ENCODE data around the gene TANK. TPM values are rescaled to one million over a fixed set of nuclear protein-coding genes. Genes with fewer than 3 reads are reported as not detected.

The TANK gene
- total RNA-seq, 1 experiment from 2014 or later: 24.5 TPM

GRCh38 chr2:161177969-161178368, 17.7 kb downstream of the TANK start:
- Mint-ChIP-seq H3K9me3 (peaks cover 20% of the 10 kb centered on the region), H3K36me3 (peaks cover 52% of the 10 kb centered on the region), H3K27me3 (ENCODE audit: low read depth) (no peaks in the 10 kb centered on the region), H3K27ac (no peak overlapping the region), H3K4me1 (peaks cover 25% of the 10 kb centered on the region), H3K4me3 (no peak overlapping the region)
- CTCF ChIA-PET: no interaction called here
- no peak for ATAC-seq
- no peak for TF ChIP-seq ZBTB21 (CRISPR knock-in tag; IDR thresholded peaks at IDR 0.05; ENCODE audit: borderline replicate concordance)
- POLR2A ChIA-PET: no interaction called here
- no peak for DNase-seq (ENCODE audit: low spot score)

DNA sequence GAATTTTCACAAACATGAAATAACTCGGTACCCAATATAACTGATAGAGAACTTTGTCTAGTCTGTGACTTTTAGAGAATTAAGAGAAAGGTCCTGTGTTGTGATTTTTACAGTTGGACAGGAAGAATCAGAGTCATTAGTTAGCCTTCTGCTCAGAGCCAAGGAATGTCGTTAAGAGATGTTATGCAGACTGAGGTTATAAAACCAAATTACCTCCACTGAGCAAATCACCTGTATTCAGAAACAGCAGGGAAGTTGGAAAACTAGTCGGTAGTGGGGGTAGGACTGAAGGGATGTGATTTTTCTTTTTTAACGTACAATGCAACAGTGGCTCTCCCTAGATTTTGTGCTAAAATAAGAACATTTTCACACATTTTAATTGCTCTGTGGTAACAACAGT, 18.5 kb downstream of the TANK start:
- no peak for TF ChIP-seq STAT6 (CRISPR knock-in tag; conservative IDR thresholded peaks at IDR 0.05; ENCODE audit: low read depth)
- TF ChIP-seq JAZF1 (CRISPR knock-in tag; IDR thresholded peaks at IDR 0.05): no peak
- no peak for TF ChIP-seq ZNF396 (CRISPR knock-in tag; IDR thresholded peaks at IDR 0.05; ENCODE audit: borderline replicate concordance)
- TF ChIP-seq NFYB (CRISPR knock-in tag; conservative IDR thresholded peaks at IDR 0.05; ENCODE audit: low read depth): no peak
- TF ChIP-seq ATF1 (CRISPR knock-in tag; IDR thresholded peaks at IDR 0.05): no peak
- TF ChIP-seq, protein P1, sequence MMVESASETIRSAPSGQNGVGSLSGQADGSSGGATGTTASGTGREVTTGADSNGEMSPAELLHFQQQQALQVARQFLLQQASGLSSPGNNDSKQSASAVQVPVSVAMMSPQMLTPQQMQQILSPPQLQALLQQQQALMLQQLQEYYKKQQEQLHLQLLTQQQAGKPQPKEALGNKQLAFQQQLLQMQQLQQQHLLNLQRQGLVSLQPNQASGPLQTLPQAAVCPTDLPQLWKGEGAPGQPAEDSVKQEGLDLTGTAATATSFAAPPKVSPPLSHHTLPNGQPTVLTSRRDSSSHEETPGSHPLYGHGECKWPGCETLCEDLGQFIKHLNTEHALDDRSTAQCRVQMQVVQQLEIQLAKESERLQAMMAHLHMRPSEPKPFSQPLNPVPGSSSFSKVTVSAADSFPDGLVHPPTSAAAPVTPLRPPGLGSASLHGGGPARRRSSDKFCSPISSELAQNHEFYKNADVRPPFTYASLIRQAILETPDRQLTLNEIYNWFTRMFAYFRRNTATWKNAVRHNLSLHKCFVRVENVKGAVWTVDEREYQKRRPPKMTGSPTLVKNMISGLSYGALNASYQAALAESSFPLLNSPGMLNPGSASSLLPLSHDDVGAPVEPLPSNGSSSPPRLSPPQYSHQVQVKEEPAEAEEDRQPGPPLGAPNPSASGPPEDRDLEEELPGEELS (CRISPR knock-in tag; IDR thresholded peaks at IDR 0.05): no peak
- no peak for TF ChIP-seq TEAD4 (CRISPR knock-in tag; IDR thresholded peaks at IDR 0.05)
- TF ChIP-seq EMX1 (CRISPR knock-in tag; IDR thresholded peaks at IDR 0.05): no peak
- TF ChIP-seq, protein P2, sequence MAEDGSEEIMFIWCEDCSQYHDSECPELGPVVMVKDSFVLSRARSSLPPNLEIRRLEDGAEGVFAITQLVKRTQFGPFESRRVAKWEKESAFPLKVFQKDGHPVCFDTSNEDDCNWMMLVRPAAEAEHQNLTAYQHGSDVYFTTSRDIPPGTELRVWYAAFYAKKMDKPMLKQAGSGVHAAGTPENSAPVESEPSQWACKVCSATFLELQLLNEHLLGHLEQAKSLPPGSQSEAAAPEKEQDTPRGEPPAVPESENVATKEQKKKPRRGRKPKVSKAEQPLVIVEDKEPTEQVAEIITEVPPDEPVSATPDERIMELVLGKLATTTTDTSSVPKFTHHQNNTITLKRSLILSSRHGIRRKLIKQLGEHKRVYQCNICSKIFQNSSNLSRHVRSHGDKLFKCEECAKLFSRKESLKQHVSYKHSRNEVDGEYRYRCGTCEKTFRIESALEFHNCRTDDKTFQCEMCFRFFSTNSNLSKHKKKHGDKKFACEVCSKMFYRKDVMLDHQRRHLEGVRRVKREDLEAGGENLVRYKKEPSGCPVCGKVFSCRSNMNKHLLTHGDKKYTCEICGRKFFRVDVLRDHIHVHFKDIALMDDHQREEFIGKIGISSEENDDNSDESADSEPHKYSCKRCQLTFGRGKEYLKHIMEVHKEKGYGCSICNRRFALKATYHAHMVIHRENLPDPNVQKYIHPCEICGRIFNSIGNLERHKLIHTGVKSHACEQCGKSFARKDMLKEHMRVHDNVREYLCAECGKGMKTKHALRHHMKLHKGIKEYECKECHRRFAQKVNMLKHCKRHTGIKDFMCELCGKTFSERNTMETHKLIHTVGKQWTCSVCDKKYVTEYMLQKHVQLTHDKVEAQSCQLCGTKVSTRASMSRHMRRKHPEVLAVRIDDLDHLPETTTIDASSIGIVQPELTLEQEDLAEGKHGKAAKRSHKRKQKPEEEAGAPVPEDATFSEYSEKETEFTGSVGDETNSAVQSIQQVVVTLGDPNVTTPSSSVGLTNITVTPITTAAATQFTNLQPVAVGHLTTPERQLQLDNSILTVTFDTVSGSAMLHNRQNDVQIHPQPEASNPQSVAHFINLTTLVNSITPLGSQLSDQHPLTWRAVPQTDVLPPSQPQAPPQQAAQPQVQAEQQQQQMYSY (CRISPR knock-in tag; IDR thresholded peaks at IDR 0.05): no peak
- Mint-ChIP-seq H3K4me1 (peaks cover 20% of the 10 kb centered on the region), H3K36me3 (peaks cover 53% of the 10 kb centered on the region), H3K27me3 (ENCODE audit: low read depth) (no peaks in the 10 kb centered on the region), H3K4me3 (no peak overlapping the region), H3K27ac (peak overlapping the region; percentile 8; the same call in 1 of the 2 replicates), H3K9me3 (peaks cover 20% of the 10 kb centered on the region)
- DNase-seq (ENCODE audit: low spot score): no peak
- ChIA-PET POLR2A (no interaction called here), CTCF (no interaction called here)
- ATAC-seq: peak; percentile 52

- Mint-ChIP-seq H3K27ac (no peak overlapping the region), H3K4me3 (no peak overlapping the region), H3K9me3 (0 out of 2 replicates have a peak, but pooled peaks cover 3% of the 10 kb centered on the region), H3K27me3 (ENCODE audit: low read depth) (no peaks in the 10 kb centered on the region), H3K4me1 (peaks cover 42% of the 10 kb centered on the region), H3K36me3 (peaks cover 20% of the 10 kb centered on the region)
- POLR2A ChIA-PET: no interaction called here
- DNase-seq (ENCODE audit: low spot score): no peak
- CTCF ChIA-PET: no interaction called here
- peak; percentile 77 for ATAC-seq
- no peak for TF ChIP-seq ZNF263 (CRISPR knock-in tag; IDR thresholded peaks at IDR 0.05; ENCODE audit: low read depth)
- TF ChIP-seq ZNF396 (CRISPR knock-in tag; IDR thresholded peaks at IDR 0.05; ENCODE audit: borderline replicate concordance): no peak
- TF ChIP-seq TEAD4 (CRISPR knock-in tag; IDR thresholded peaks at IDR 0.05): no peak
- TF ChIP-seq, protein P3, sequence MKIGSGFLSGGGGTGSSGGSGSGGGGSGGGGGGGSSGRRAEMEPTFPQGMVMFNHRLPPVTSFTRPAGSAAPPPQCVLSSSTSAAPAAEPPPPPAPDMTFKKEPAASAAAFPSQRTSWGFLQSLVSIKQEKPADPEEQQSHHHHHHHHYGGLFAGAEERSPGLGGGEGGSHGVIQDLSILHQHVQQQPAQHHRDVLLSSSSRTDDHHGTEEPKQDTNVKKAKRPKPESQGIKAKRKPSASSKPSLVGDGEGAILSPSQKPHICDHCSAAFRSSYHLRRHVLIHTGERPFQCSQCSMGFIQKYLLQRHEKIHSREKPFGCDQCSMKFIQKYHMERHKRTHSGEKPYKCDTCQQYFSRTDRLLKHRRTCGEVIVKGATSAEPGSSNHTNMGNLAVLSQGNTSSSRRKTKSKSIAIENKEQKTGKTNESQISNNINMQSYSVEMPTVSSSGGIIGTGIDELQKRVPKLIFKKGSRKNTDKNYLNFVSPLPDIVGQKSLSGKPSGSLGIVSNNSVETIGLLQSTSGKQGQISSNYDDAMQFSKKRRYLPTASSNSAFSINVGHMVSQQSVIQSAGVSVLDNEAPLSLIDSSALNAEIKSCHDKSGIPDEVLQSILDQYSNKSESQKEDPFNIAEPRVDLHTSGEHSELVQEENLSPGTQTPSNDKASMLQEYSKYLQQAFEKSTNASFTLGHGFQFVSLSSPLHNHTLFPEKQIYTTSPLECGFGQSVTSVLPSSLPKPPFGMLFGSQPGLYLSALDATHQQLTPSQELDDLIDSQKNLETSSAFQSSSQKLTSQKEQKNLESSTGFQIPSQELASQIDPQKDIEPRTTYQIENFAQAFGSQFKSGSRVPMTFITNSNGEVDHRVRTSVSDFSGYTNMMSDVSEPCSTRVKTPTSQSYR (CRISPR knock-in tag; IDR thresholded peaks at IDR 0.05): no peak
- TF ChIP-seq, protein P2 (CRISPR knock-in tag; IDR thresholded peaks at IDR 0.05): no peak
- no peak for TF ChIP-seq ETV6 (CRISPR knock-in tag; IDR thresholded peaks at IDR 0.05)
- no peak for TF ChIP-seq TP53 (CRISPR knock-in tag; IDR thresholded peaks at IDR 0.05)
- no peak for TF ChIP-seq FOXP1 (CRISPR knock-in tag; IDR thresholded peaks at IDR 0.05; ENCODE audit: borderline replicate concordance)
- no peak for TF ChIP-seq MAX (CRISPR knock-in tag; IDR thresholded peaks at IDR 0.05)
Measured at GRCh38 chr2:161190050-161190449, 29.8 kb downstream of the TANK start.

All from WTC11 (cell line).